Kasumi-1 (cell line): ENCODE results near the gene KIF12.
"Not testable (repeated sequence)": the region's sequence is repeated elsewhere in the genome, so short reads cannot be mapped to it uniquely, and the experiment has no call there.

Experiments used
- DNase-seq, 2 experiments: peaks; one replicate each; lab custom pipeline; 2025; lab: John Stamatoyannopoulos, UW

KIF12 gene

GRCh38 chr9:114084282-114085073 is 14.6 kb downstream of the KIF12 start:
- no peak for DNase-seq

- DNase-seq, result no peak
These were observed 15.4 kb downstream of the KIF12 start for GRCh38 chr9:114083666-114084065.

- DNase-seq, result not testable (repeated sequence)
These were observed 16.2 kb downstream of the KIF12 start for GRCh38 chr9:114082763-114083412.

- peak; percentile 72 to 74 for DNase-seq
These were observed 16.9 kb downstream of the KIF12 start for GRCh38 chr9:114082017-114082762.

- DNase-seq, result no peak
These were observed 17.6 kb downstream of the KIF12 start for GRCh38 chr9:114081441-114082016.

- no peak for DNase-seq
These were observed 18.2 kb downstream of the KIF12 start for GRCh38 chr9:114080773-114081440.

GRCh38 chr9:114080195-114080772 is 18.8 kb downstream of the KIF12 start:
- DNase-seq, result no peak

GRCh38 chr9:114078781-114079156 is 20.3 kb downstream of the KIF12 start:
- DNase-seq, result no peak

- DNase-seq, result no peak
These were observed 20.9 kb downstream of the KIF12 start, which contains the start of gene AMBP for GRCh38 chr9:114078021-114078780. TSS of gene AMBP (minus strand) at chr9:114078300. CDS start at chr9:114078209, 91 bp downstream.

GRCh38 chr9:114077162-114077837 is 21.8 kb downstream of the KIF12 start:
- no peak for DNase-seq

- DNase-seq, result no peak
These were observed 22.6 kb downstream of the KIF12 start for GRCh38 chr9:114076237-114077161.

GRCh38 chr9:114075602-114076001 is 23.5 kb downstream of the KIF12 start:
- DNase-seq, result no peak

- no peak for DNase-seq
These were observed 26.6 kb downstream of the KIF12 start for GRCh38 chr9:114072184-114073140.

GRCh38 chr9:114071197-114071795 is 27.8 kb downstream of the KIF12 start:
- DNase-seq, result no peak

GRCh38 chr9:114070188-114071103 is 28.6 kb downstream of the KIF12 start:
- no peak for DNase-seq

- no peak for DNase-seq
These were observed 29.5 kb downstream of the KIF12 start for GRCh38 chr9:114069476-114070187.
